Cardiac muscle cell (in vitro differentiated cells and primary cell): ENCODE measurements around the gene KIF12. TPM values are rescaled to one million over a fixed set of nuclear protein-coding genes. Genes with fewer than 3 reads are reported as not detected.

Experiments used
- DNase-seq, 2 donors: peaks; one replicate each; pipeline versions ENCODE4 v3.0.0 to v3.0.0-alpha.2; 2010 to 2017; ENCODE audit warnings: low read depth in 1 of 2, low spot score in 1 of 2
- H3K27ac ChIP-seq: fragments of 200-600 bp; sonication (generic); 2 replicates; pipeline ENCODE4 v1.5.1; 2016
- H3K27me3 ChIP-seq: fragments of 200-600 bp; sonication (generic); 2 replicates; pipeline ENCODE4 v1.6.0; 2016; ENCODE audit warnings: control low read depth
- H3K36me3 ChIP-seq: fragments of 200-600 bp; sonication (generic); 2 replicates; pipeline ENCODE4 v1.5.1; 2016; ENCODE audit warnings: control low read depth
- H3K4me1 ChIP-seq: fragments of 200-600 bp; sonication (generic); 2 replicates; pipeline ENCODE4 v1.8.1; 2017; ENCODE audit warnings: low read depth, mild to moderate bottlenecking, mixed run types
- H3K4me3 ChIP-seq: fragments of 200-600 bp; sonication (generic); 2 replicates; pipeline ENCODE4 v1.5.1; 2016; ENCODE audit warnings: mild to moderate bottlenecking
- H3K9me3 ChIP-seq: fragments of 200-600 bp; sonication (generic); 2 replicates; pipeline ENCODE4 v1.5.1; 2017; ENCODE audit warnings: low read depth, mild to moderate bottlenecking, control low read depth
- CTCF ChIP-seq: IDR thresholded peaks from 2 replicates; pipeline ENCODE4 v1.5.1; 2012; ENCODE audit warnings: low read depth, mild to moderate bottlenecking, low read length
- polyA plus RNA-seq: library from polyadenylated mRNA; unstranded; fragments of >200 nt; fragmentation: Nextera tagmentation; extraction: Ambion mirVana; gene quantifications from 2 replicates; pipeline ENCODE4 v1.2.1, GENCODE V29; 2016
- total RNA-seq: library from RNA; depleted of rRNA; stranded (reverse); fragments of >200 nt; gene quantifications from 2 replicates; pipeline ENCODE4 v1.2.3, GENCODE V29; 2016

The KIF12 gene
- total and polyA plus RNA-seq, 2 experiments from 2014 or later = 0.64 to 1.1 TPM

GRCh38 chr9:114056527-114056926, 42.6 kb downstream of the KIF12 start:
- Histone ChIP-seq H3K4me1 (peaks cover 4% of the 10 kb centered on the region), H3K9me3 (no peaks in the 10 kb centered on the region), H3K27me3 (no peaks in the 10 kb centered on the region), H3K36me3 (no peaks in the 10 kb centered on the region), H3K27ac (no peak overlapping the region), H3K4me3 (no peak overlapping the region)
- TF ChIP-seq CTCF = no peak
- DNase-seq = no peak

- Histone ChIP-seq H3K4me3 (no peak overlapping the region), H3K27me3 (no peaks in the 10 kb centered on the region), H3K9me3 (no peaks in the 10 kb centered on the region), H3K36me3 (peaks cover under 1% of the 10 kb centered on the region), H3K4me1 (peaks cover 4% of the 10 kb centered on the region), H3K27ac (no peak overlapping the region)
- TF ChIP-seq CTCF = no peak
- DNase-seq = no peak
These were observed 43.2 kb downstream of the KIF12 start for GRCh38 chr9:114055894-114056293.

- no peak for DNase-seq
- Histone ChIP-seq H3K4me1 (peaks cover 4% of the 10 kb centered on the region), H3K36me3 (peaks cover 4% of the 10 kb centered on the region), H3K4me3 (no peak overlapping the region), H3K27me3 (no peaks in the 10 kb centered on the region), H3K9me3 (no peaks in the 10 kb centered on the region), H3K27ac (no peak overlapping the region)
- no peak for TF ChIP-seq CTCF
These were observed 44.0 kb downstream of the KIF12 start for GRCh38 chr9:114055061-114055460.

GRCh38 chr9:114054191-114054690, 44.9 kb downstream of the KIF12 start:
- H3K4me3 ChIP-seq = no peak overlapping the region
- no peaks in the 10 kb centered on the region for H3K27me3 ChIP-seq
- H3K36me3 ChIP-seq = peaks cover 8% of the 10 kb centered on the region
- no peak overlapping the region for H3K27ac ChIP-seq
- peaks cover 3% of the 10 kb centered on the region for H3K4me1 ChIP-seq
- H3K9me3 ChIP-seq = no peaks in the 10 kb centered on the region
- no peak for TF ChIP-seq CTCF
- DNase-seq = no peak

GRCh38 chr9:114053246-114054005, 45.7 kb downstream of the KIF12 start:
- Histone ChIP-seq H3K27me3 (no peaks in the 10 kb centered on the region), H3K9me3 (no peaks in the 10 kb centered on the region), H3K36me3 (peaks cover 14% of the 10 kb centered on the region), H3K27ac (no peak overlapping the region), H3K4me1 (no peaks in the 10 kb centered on the region), H3K4me3 (no peak overlapping the region)
- no peak for DNase-seq
- TF ChIP-seq CTCF = no peak
